HG03025 (cell line): ENCODE results near the gene GNS.
A peak's percentile ranks its signal among the peaks of the same experiment; 100 is the strongest.

ENCODE experiments used
- ATAC-seq: cut with Tn5 transposase; IDR thresholded peaks from one replicate; pipeline ENCODE4 v1.9.1; 2021; ENCODE audit warnings: mild to moderate bottlenecking, moderate library complexity; ENCODE audit not compliant: unreplicated experiment, low FRiP score

GNS gene

GRCh38 chr12:64742416-64742815, 16.8 kb downstream of the GNS start:
- no peak for ATAC-seq

DNA sequence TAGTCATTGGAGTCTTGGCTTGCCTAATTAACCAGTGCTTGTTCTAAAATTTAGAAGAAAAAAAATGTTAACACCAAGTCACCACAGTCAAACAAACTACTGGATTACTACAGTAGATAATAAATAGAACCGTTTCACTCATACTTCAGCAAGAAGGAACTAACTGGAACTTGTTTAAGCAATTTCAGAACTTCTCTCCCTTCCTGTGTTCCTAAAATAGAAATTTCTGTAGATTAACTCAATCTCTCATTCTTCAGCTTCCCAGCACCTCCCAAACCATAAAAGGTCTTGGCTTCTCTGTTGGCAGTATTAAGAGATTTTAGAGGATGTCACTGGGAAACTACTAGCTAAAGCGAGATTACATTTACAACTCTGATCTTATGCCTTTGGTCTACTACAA, 18.6 kb downstream of the GNS start:
- ATAC-seq, result no peak

DNA sequence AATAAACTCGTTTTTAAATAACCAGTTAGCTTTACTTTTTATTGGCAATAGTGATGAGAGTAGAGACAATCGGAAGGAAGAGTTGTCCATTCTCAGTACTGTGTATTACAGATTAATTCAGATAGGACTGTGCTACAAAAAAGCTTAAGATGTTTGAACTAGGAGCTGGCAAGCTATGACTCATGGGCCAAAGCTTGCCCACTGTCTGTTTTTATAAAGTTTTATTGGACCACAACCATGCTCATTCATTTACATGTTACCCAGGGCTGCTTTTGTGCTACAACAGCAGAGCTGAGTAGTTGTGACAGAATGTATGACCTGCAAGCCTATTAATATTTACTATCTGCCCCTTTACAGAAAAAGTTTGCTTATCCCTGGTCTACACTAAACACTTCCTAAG, 19.4 kb downstream of the GNS start:
- ATAC-seq, result no peak

DNA sequence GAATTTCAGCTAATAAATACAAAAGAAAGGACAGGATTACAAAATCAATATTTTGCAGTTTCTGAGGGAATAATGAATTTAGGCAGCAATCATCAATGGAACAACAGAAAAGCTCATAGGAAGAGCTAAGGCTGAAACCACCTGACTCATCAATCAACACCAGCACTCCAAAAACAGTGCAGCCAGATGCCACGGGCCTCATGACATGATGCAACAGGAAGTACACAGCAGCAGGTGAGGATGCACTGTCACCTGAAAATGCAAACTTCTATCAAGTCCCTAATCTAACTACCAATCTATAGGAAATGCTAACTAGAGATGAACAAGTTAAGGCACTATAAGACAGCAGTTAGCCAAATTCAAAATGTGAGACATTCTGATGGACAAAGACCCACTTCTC, 21.7 kb downstream of the GNS start:
- ATAC-seq, result no peak

- no peak for ATAC-seq
Measured at GRCh38 chr12:64736771-64737170, 22.4 kb downstream of the GNS start.

- ATAC-seq, result no peak
Measured at GRCh38 chr12:64735442-64735841, 23.8 kb downstream of the GNS start.

DNA sequence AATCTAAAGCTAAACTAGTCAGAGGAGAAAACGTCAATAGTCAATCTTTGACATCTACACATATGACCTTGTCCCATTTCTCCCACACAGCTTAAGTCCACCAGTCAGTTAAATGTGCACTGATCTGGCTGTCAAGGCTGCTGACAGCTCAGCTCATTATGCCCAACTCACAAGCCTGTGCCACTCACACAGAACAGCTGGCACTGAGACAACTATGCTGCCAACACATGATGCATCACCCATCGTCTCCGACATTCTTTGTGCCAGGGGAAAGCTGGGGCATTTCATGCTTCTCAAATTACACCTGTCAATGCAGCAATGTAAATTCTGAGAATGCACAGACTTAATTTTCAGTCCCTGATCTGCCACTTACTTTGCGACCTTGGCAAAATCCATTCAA, 25.3 kb downstream of the GNS start:
- no peak for ATAC-seq

- ATAC-seq, result no peak
Measured at GRCh38 chr12:64731683-64732082, 27.5 kb downstream of the GNS start.

DNA sequence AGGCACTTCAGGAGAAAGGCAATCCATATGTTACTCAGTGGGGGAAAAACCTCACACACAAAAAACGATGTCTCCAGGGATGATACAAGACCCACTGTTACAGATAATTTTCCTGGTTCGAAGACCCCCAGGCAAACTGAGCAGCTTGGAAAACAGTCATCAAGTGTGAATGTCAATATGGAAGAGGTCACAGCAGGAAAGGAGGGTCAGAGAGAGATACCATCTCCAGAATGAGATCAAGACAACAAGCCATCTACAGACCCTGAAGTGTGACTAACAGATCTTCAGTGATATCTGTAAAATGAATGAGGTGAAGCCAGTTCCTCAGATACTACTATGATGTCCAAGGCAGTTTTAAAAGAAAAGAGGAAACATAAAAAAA, 28.6 kb downstream of the GNS start:
- no peak for ATAC-seq

DNA sequence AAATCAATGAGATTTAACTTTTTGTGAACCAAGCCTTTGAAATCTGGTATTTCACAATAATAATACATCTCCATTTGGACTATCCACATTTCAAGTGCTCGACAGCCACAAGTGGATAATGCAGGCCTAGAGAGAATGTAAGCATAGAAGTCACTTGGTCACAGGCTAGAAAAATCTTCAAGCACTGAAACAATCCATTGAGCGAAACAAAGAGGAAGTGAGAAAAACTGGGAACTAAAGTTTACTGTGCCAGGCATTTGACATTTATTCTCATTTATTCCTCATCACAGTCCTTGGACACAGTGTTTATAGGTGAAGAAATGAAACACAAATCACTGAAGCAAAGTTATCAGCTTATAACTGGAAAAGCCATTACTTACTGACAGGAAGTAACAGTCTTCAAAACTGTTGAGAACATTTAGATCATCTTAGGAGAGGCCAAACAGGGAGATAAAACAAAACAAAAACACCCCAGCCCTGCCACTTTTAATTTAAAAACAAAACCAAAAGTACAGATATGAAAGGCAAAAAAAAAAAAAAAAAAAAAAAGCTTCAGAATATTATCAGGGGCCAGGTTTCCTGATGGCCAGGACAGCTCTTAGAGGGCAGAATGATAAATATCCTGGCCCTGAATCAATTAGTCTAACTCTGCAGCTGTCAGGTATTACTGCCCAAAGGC, 29.2 kb downstream of the GNS start:
- no peak for ATAC-seq

- ATAC-seq, result no peak
Measured at GRCh38 chr12:64724201-64724745, 34.9 kb downstream of the GNS start.

GRCh38 chr12:64723630-64724029, 35.6 kb downstream of the GNS start:
- no peak for ATAC-seq

- no peak for ATAC-seq
Measured at GRCh38 chr12:64722835-64723234, 36.4 kb downstream of the GNS start.

- no peak for ATAC-seq
Measured at GRCh38 chr12:64720884-64721283, 38.3 kb downstream of the GNS start.

- ATAC-seq, result no peak
Measured at GRCh38 chr12:64718649-64719048, 40.6 kb downstream of the GNS start.

- ATAC-seq, result no peak
Measured at GRCh38 chr12:64716839-64717455, 42.3 kb downstream of the GNS start.

DNA sequence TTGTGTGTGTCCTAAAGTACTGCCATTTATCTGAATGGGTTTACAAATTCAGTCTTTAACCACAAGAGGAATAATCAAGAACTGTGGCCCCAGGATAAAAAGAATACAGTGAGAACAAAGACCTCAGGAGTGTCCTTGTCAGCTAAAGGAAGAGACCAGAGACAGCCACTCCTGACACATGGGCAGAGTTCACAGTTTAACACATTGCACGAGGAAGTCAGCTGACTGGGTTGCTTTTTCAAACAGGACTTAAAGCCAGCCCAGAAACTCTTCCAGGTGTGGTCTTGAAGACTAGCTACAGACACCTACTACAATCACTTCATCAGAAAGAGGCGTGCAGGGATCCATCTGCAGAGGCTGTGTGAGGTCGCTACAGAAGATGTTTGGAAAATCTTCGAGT, 42.8 kb downstream of the GNS start:
- no peak for ATAC-seq

DNA sequence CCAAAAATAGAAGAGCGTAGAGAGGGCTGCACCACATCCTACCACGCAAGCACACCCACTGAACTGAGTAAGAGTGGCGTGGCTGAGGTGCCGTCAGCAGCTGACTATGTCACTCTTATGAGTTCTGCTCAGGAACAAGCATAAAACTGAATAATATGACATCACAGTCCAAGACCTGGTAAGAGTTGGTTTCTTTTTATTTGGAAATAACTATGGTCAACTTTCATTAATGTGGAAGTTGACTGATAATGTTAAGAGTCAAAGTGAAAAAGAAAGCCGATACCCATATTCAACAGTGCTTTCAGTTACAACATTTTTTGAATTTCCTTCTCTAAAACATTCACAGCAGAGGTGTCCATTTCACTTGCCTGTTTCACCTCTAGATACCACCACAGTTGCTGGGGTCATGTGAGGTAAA, 44.6 kb downstream of the GNS start:
- peak; percentile 69 for ATAC-seq

DNA sequence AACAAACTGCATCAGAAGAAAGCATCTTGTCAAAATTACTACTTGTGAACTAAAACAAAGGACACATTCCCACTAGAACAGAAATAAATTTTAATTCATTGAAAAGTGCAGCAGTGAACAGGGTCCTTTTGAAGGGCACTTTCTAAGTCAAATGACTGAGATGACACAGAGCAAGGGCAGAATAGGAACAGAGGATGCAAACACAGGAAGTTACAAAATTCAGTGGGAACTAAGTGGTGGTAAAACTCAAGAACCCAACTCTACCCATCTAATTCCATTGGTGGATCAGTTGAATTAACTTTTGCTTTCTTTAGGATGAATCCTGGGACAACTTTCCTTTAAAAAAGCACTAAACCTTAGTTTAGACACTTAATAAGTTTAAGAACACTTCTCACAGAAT, 45.8 kb downstream of the GNS start:
- no peak for ATAC-seq

DNA sequence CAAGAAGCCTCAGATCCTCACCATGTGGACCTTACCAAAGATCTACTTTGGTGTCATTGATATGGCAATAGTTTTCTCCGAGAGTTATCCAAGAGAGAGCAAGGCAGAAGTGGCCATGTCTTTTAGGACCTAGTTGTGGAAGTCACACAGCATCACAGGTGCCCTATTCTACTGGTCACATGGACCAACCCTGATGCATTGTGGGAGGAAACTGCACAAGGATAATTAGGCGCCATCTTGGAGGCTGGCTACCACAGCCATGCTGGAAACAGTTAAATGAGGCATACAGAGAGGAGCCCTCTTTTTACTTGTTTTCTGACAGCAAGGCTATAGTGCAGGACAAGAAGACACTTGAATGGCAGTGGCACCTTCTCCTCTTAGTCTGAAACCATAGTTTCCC, 49.8 kb downstream of the GNS start:
- no peak for ATAC-seq

GRCh38 chr12:64707926-64708325, 51.3 kb downstream of the GNS start:
- no peak for ATAC-seq

GRCh38 chr12:64707362-64707761, 51.8 kb downstream of the GNS start:
- no peak for ATAC-seq
